Neural progenitor cell (in vitro differentiated cells): Measurements from ENCODE around the gene CHGA.

Experiments
- EZH2 ChIP-seq: fragments of 200-600 bp; sonication (generic); IDR thresholded peaks from 2 replicates; pipeline ENCODE4 v1.6.1; 2017; ENCODE audit warnings: antibody characterized with exemption, mild to moderate bottlenecking, moderate library complexity
- EZH2phosphoT487 ChIP-seq: fragments of 200-600 bp; sonication (generic); IDR thresholded peaks from 2 replicates; pipeline ENCODE4 v1.6.1; 2017; ENCODE audit warnings: antibody characterized with exemption
- TF ChIP-seq, protein P1 (sequence below): fragments of 200-600 bp; sonication (generic); IDR thresholded peaks from 2 replicates; pipeline ENCODE4 v1.5.1; 2017; ENCODE audit warnings: antibody characterized with exemption, mild to moderate bottlenecking

DNA sequence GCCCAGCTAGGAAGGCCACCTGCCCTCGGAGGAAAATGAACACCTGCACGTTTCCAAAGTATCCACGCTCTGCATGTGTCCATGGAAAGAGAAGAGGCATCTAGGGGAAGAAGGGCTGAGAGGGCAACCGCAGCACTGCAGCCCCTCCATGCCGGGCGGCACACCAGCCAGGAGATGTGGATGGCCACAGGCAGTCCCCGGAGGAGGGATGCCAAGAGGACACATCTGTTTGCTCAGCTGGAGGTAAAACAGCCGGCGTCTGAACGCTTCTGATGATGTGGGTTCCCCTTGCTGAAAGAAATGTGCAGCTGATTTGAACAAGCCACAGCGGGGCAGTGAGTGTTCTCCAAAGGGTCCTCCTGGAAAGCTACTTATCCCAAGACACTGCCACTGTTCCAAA is 34.0 kb downstream of the CHGA start:
- TF ChIP-seq EZH2phosphoT487, result no peak
- TF ChIP-seq, protein P1, sequence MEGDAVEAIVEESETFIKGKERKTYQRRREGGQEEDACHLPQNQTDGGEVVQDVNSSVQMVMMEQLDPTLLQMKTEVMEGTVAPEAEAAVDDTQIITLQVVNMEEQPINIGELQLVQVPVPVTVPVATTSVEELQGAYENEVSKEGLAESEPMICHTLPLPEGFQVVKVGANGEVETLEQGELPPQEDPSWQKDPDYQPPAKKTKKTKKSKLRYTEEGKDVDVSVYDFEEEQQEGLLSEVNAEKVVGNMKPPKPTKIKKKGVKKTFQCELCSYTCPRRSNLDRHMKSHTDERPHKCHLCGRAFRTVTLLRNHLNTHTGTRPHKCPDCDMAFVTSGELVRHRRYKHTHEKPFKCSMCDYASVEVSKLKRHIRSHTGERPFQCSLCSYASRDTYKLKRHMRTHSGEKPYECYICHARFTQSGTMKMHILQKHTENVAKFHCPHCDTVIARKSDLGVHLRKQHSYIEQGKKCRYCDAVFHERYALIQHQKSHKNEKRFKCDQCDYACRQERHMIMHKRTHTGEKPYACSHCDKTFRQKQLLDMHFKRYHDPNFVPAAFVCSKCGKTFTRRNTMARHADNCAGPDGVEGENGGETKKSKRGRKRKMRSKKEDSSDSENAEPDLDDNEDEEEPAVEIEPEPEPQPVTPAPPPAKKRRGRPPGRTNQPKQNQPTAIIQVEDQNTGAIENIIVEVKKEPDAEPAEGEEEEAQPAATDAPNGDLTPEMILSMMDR, result no peak
- TF ChIP-seq EZH2, result no peak
